ENCODE data around the gene ZNF143. TPM values are rescaled to one million over a fixed set of nuclear protein-coding genes. Genes with fewer than 3 reads are reported as not detected.
A peak's percentile ranks its signal among the peaks of the same experiment; 100 is the strongest.

ZNF143 gene
- total and polyA plus RNA-seq, 2 of the 13 experiments (the other 11 are each of a cell fraction or from before 2014, with no cell fraction given), result 22.4 to 35.6 TPM

DNA sequence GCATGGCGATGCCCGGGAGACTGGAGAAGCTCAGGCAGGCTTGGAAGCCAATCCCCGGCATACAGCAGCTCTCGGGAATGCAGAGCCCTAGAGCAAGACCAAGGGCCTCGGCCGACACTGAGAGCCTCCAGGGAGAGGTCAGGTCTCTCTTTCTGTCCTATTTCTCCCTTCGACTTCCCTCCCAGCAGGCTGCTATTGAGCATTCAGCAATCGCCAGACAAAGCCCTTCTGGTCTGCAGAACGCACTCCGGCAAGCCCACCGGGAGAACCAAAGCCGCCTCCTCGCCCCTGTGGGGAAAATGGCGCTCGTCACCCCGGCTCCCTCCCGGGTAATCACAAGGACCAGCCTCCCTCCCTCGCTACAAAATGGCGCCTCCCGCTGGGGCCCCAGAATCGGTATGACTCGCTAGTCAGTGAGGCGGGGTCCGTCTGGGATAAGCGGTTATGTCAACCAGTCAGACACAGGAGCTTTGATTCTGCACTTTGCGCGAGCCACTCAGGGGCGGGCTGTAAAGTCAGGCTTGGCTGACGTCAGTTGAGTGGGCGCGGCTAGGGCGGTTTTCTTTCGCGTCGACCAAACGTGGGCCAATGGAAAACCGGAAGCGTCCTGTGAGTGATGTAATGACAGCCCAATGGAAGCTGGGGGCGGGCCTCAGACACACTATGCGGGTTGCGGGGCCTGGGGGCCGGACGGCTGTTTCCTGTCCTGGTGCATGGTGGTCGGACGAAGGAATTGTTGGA lies at the start of gene ZNF143 (continued):
- TF ChIP-seq, protein P1, sequence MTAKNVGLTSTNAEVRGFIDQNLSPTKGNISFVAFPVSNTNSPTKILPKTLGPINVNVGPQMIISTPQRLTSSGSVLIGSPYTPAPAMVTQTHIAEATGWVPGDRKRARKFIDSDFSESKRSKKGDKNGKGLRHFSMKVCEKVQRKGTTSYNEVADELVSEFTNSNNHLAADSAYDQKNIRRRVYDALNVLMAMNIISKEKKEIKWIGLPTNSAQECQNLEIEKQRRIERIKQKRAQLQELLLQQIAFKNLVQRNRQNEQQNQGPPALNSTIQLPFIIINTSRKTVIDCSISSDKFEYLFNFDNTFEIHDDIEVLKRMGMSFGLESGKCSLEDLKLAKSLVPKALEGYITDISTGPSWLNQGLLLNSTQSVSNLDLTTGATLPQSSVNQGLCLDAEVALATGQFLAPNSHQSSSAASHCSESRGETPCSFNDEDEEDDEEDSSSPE (CRISPR knock-in tag; IDR thresholded peaks at IDR 0.05), result no peak; the same call in 1 of the 2 replicates
- TF ChIP-seq ZNF788 (CRISPR knock-in tag; IDR thresholded peaks at IDR 0.05; ENCODE audit: borderline replicate concordance) (peak; percentile 48; the same call in 1 of the 2 replicates), HOXA9 (CRISPR knock-in tag; IDR thresholded peaks at IDR 0.05; ENCODE audit: borderline replicate concordance) (no peak), MXI1 (IDR thresholded peaks at IDR 0.05; ENCODE audit: borderline replicate concordance, low read depth, low read length) (peak; percentile 72; the same call in 1 of the 3 replicates), SRSF1 (optimal IDR thresholded peaks at IDR 0.05; ENCODE audit: low read depth, low read length) (peak; percentile 92), FOXK2 (IDR thresholded peaks at IDR 0.05) (peak; percentile 8; the same call in 1 of the 2 replicates), PHF21A (CRISPR knock-in tag; IDR thresholded peaks at IDR 0.05) (0 out of 2 replicates have a peak, but pooled peaks have one; percentile 54), ZNF329 (CRISPR knock-in tag; IDR thresholded peaks at IDR 0.05; ENCODE audit: low read depth) (no peak), ESRRA (CRISPR knock-in tag; IDR thresholded peaks at IDR 0.05; ENCODE audit: low read depth) (no peak; the same call in 1 of the 2 replicates), NRL (CRISPR knock-in tag; IDR thresholded peaks at IDR 0.05; ENCODE audit: borderline replicate concordance) (peak; percentile 75; the same call in 1 of the 2 replicates), TBX2 (CRISPR knock-in tag; IDR thresholded peaks at IDR 0.05; ENCODE audit: borderline replicate concordance) (peak; percentile 50; the same call in 1 of the 2 replicates), CBX2 (IDR thresholded peaks at IDR 0.05; ENCODE audit: low read depth, low read length) (no peak), CBX2 (CRISPR knock-in tag; IDR thresholded peaks at IDR 0.05; ENCODE audit: low read depth) (no peak), MEF2D (CRISPR knock-in tag; IDR thresholded peaks at IDR 0.05) (peak; percentile 72), ZNF350 (CRISPR knock-in tag; IDR thresholded peaks at IDR 0.05; ENCODE audit: borderline replicate concordance, low read depth) (peak; percentile 66; the same call in 1 of the 2 replicates), SAP130 (CRISPR knock-in tag; IDR thresholded peaks at IDR 0.05; ENCODE audit: low read depth) (peak; percentile 64), NFYC (CRISPR knock-in tag; IDR thresholded peaks at IDR 0.05) (peak; percentile 95), ZNF703 (CRISPR knock-in tag; IDR thresholded peaks at IDR 0.05; ENCODE audit: borderline replicate concordance) (no peak), DR1 (CRISPR knock-in tag; IDR thresholded peaks at IDR 0.05) (peak; percentile 51), ETV6 (CRISPR knock-in tag; conservative IDR thresholded peaks at IDR 0.05) (peak; percentile 52; the same call in 1 of the 2 replicates), NONO (IDR thresholded peaks at IDR 0.05) (no peak), NONO (CRISPR knock-in tag; conservative IDR thresholded peaks at IDR 0.05) (peak; percentile 79), GABPA (IDR thresholded peaks at IDR 0.05; ENCODE audit: low read depth, low read length) (peak; percentile 73), GABPA (CRISPR knock-in tag; IDR thresholded peaks at IDR 0.05; ENCODE audit: low read depth) (peak; percentile 91), ZNF567 (CRISPR knock-in tag; IDR thresholded peaks at IDR 0.05; ENCODE audit: borderline replicate concordance) (peak; percentile 44; the same call in 1 of the 2 replicates), ZNF292 (CRISPR knock-in tag; IDR thresholded peaks at IDR 0.05; ENCODE audit: borderline replicate concordance, low read depth) (no peak), MED13 (CRISPR knock-in tag; IDR thresholded peaks at IDR 0.05) (no peak), DMAP1 (CRISPR knock-in tag; IDR thresholded peaks at IDR 0.05) (peak; percentile 96; the same call in 1 of the 2 replicates), MXD3 (CRISPR knock-in tag; IDR thresholded peaks at IDR 0.05) (peak; percentile 20; the same call in 1 of the 2 replicates)
- TF ChIP-seq, protein P2, sequence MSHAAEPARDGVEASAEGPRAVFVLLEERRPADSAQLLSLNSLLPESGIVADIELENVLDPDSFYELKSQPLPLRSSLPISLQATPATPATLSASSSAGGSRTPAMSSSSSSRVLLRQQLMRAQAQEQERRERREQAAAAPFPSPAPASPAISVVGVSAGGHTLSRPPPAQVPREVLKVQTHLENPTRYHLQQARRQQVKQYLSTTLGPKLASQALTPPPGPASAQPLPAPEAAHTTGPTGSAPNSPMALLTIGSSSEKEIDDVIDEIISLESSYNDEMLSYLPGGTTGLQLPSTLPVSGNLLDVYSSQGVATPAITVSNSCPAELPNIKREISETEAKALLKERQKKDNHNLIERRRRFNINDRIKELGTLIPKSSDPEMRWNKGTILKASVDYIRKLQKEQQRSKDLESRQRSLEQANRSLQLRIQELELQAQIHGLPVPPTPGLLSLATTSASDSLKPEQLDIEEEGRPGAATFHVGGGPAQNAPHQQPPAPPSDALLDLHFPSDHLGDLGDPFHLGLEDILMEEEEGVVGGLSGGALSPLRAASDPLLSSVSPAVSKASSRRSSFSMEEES (CRISPR knock-in tag; IDR thresholded peaks at IDR 0.05), result peak; percentile 66
